Thyroid gland (tissue), 4 donors: ENCODE data around the gene BDNF.
"Not testable (repeated sequence)": the region's sequence is repeated elsewhere in the genome, so short reads cannot be mapped to it uniquely, and the experiment has no call there.

Experiments used
- POLR2A ChIP-seq, 2 donors: fragments of 450-650 bp; IDR thresholded peaks; one replicate each; pipeline ENCODE4 v1.6.1; 2017; ENCODE audit warnings: antibody characterized with exemption in 2 of 2, mild to moderate bottlenecking in 2 of 2, moderate library complexity in 1 of 2
- TF ChIP-seq, protein P1 (sequence below), 6 experiments: fragments of 200-600 bp in 3 of 6; fragments of 450-650 bp in 3 of 6; sonication (generic) in 3 of 6; IDR thresholded peaks; one replicate each; pipeline ENCODE4 v1.5.1; 2016 to 2019; ENCODE audit warnings: antibody characterized with exemption in 6 of 6, mild to moderate bottlenecking in 2 of 6, inconsistent platforms in 1 of 6, moderate library complexity in 1 of 6

DNA sequence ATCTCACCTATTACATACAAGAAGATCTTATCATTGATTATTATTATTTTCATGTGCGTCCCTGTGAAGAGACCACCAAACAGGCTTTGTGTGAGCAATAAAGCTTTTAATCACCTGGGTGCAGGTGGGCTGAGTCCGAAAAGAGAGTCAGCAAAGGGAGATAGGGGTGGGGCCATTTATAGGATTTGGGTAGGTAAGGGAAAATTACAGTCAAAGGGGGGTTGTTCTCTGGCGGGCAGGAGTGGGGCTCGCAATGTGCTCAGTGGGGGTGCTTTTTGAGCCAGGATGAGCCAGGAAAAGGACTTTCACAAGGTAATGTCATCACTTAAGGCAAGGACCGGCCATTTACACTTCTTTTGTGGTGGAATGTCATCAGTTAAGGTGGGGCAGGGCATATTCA is 71.2 kb downstream of the BDNF start:
- not testable (repeated sequence) for TF ChIP-seq POLR2A (IDR thresholded peaks at IDR 0.05)
- TF ChIP-seq, protein P1, sequence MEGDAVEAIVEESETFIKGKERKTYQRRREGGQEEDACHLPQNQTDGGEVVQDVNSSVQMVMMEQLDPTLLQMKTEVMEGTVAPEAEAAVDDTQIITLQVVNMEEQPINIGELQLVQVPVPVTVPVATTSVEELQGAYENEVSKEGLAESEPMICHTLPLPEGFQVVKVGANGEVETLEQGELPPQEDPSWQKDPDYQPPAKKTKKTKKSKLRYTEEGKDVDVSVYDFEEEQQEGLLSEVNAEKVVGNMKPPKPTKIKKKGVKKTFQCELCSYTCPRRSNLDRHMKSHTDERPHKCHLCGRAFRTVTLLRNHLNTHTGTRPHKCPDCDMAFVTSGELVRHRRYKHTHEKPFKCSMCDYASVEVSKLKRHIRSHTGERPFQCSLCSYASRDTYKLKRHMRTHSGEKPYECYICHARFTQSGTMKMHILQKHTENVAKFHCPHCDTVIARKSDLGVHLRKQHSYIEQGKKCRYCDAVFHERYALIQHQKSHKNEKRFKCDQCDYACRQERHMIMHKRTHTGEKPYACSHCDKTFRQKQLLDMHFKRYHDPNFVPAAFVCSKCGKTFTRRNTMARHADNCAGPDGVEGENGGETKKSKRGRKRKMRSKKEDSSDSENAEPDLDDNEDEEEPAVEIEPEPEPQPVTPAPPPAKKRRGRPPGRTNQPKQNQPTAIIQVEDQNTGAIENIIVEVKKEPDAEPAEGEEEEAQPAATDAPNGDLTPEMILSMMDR (IDR thresholded peaks at IDR 0.05) = not testable (repeated sequence)
